Measurements from ENCODE around the gene PDLIM7. TPM values are rescaled to one million over a fixed set of nuclear protein-coding genes. Genes with fewer than 3 reads are reported as not detected.
A peak's percentile ranks its signal among the peaks of the same experiment; 100 is the strongest.

The PDLIM7 gene
- total and polyA plus RNA-seq, 10 of the 15 experiments (the other 5 are each of a cell fraction or from before 2014, with no cell fraction given), result 0.82 to 36.6 (median 19.3) TPM

DNA sequence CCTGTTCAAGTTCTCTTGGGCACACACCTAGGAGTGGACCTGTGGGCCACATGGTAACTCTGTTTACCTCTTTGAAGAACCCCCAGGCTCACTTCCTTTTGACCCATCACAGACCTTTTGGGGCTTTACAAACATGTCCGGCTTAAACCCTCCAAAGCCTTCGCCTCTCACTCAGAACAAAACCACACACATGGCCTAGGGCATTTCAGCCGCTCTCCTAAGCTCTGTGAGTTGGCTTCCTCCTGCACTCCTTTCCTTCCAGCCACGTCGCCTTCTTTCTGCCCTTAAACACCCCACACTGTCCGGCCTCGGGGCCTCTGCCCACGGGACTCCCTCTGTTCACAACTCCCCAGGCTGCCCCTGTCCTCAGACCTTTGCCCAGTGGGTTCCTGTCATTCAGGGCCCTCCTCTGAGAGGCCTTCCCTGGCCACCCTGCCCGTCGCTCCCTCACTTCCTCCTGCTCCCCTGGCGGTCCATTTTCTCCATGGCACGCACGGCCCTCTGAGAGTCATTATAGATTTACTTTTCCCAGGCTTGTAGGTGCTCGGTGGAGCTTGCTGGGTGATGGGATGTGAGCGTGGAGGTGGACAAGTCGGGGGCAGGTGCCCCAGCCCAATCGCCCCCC, 10.3 kb upstream of the PDLIM7 start (continued):
- TF ChIP-seq POLR2AphosphoS2 (IDR thresholded peaks at IDR 0.05; ENCODE audit: low read depth, low read length) (0 out of 2 replicates have a peak, but pooled peaks have one; percentile 10), BCL11A (IDR thresholded peaks at IDR 0.05; ENCODE audit: low read depth, low read length) (no peak), MXI1 (IDR thresholded peaks at IDR 0.05; ENCODE audit: low read depth, low read length) (peak; percentile 47; the same call in 1 of the 2 replicates), IKZF1 (conservative IDR thresholded peaks at IDR 0.05) (peak; percentile 38; the same call in 1 of the 2 replicates), LARP7 (IDR thresholded peaks at IDR 0.05) (no peak)
- TF ChIP-seq, protein P1, sequence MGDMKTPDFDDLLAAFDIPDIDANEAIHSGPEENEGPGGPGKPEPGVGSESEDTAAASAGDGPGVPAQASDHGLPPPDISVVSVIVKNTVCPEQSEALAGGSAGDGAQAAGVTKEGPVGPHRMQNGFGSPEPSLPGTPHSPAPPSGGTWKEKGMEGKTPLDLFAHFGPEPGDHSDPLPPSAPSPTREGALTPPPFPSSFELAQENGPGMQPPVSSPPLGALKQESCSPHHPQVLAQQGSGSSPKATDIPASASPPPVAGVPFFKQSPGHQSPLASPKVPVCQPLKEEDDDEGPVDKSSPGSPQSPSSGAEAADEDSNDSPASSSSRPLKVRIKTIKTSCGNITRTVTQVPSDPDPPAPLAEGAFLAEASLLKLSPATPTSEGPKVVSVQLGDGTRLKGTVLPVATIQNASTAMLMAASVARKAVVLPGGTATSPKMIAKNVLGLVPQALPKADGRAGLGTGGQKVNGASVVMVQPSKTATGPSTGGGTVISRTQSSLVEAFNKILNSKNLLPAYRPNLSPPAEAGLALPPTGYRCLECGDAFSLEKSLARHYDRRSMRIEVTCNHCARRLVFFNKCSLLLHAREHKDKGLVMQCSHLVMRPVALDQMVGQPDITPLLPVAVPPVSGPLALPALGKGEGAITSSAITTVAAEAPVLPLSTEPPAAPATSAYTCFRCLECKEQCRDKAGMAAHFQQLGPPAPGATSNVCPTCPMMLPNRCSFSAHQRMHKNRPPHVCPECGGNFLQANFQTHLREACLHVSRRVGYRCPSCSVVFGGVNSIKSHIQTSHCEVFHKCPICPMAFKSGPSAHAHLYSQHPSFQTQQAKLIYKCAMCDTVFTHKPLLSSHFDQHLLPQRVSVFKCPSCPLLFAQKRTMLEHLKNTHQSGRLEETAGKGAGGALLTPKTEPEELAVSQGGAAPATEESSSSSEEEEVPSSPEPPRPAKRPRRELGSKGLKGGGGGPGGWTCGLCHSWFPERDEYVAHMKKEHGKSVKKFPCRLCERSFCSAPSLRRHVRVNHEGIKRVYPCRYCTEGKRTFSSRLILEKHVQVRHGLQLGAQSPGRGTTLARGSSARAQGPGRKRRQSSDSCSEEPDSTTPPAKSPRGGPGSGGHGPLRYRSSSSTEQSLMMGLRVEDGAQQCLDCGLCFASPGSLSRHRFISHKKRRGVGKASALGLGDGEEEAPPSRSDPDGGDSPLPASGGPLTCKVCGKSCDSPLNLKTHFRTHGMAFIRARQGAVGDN (IDR thresholded peaks at IDR 0.05), result 0 out of 2 replicates have a peak, but pooled peaks have one; percentile 8
- TF ChIP-seq, protein P2, sequence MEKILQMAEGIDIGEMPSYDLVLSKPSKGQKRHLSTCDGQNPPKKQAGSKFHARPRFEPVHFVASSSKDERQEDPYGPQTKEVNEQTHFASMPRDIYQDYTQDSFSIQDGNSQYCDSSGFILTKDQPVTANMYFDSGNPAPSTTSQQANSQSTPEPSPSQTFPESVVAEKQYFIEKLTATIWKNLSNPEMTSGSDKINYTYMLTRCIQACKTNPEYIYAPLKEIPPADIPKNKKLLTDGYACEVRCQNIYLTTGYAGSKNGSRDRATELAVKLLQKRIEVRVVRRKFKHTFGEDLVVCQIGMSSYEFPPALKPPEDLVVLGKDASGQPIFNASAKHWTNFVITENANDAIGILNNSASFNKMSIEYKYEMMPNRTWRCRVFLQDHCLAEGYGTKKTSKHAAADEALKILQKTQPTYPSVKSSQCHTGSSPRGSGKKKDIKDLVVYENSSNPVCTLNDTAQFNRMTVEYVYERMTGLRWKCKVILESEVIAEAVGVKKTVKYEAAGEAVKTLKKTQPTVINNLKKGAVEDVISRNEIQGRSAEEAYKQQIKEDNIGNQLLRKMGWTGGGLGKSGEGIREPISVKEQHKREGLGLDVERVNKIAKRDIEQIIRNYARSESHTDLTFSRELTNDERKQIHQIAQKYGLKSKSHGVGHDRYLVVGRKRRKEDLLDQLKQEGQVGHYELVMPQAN (conservative IDR thresholded peaks at IDR 0.05), result 0 out of 2 replicates have a peak, but pooled peaks have one; percentile 39

Data from GM12878 (cell line).